Fibroblast of pulmonary artery (primary cell): ENCODE data around the gene AUP1.

Experiments
- DNase-seq: peaks from one replicate; pipeline ENCODE4 v3.0.0-alpha.2; 2010; ENCODE audit warnings: low read depth
- H3K4me3 ChIP-seq: replicated peaks from 2 replicates; pipeline ENCODE4 v1.5.1; 2011; ENCODE audit warnings: low read depth, mild to moderate bottlenecking, control low read depth, low read length, moderate library complexity
- TF ChIP-seq, protein P1 (sequence below): IDR thresholded peaks from 2 replicates; pipeline ENCODE4 v1.5.1; 2011; ENCODE audit warnings: mild to moderate bottlenecking, control low read depth, low read length, inconsistent platforms; ENCODE audit errors: missing control alignments

Gene AUP1

DNA sequence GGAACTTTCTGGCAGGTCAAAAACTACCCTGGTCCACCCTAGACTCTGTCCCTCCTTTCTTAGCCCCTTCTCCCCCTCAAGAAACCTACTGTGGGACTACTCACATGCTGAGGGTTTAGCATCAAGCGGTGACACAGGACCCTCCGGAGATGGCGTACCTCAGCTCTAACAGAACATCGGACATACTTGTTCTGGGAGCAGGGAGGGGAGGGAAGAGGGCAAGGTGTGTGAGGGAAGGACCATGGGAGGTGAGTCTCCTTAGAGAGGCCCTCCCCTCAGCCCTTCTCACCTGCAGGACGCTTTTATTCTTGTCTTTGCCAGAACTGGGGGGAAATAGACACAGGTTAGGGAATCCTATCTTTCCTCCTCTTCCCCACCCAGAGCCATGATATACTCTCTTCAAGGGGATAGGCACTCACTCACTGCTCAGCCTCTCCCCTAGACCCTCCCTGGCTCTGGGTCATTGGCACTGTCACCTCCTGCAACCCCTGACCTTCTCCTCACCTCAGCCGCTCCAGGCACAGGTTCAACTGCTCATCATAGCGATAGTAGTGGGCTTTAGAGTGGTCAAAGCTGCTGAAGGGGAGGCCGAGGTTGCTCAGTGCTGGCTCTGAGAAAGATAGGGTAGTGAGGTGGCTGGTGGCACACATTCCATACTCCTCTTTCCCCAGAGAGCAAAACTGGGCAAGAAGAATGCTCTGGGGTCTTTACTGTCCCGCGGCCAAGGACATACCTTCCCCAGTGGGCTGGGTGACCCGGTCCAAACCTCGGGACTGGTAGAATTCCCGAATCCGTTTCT is 23.9 kb downstream of the AUP1 start:
- TF ChIP-seq, protein P1, sequence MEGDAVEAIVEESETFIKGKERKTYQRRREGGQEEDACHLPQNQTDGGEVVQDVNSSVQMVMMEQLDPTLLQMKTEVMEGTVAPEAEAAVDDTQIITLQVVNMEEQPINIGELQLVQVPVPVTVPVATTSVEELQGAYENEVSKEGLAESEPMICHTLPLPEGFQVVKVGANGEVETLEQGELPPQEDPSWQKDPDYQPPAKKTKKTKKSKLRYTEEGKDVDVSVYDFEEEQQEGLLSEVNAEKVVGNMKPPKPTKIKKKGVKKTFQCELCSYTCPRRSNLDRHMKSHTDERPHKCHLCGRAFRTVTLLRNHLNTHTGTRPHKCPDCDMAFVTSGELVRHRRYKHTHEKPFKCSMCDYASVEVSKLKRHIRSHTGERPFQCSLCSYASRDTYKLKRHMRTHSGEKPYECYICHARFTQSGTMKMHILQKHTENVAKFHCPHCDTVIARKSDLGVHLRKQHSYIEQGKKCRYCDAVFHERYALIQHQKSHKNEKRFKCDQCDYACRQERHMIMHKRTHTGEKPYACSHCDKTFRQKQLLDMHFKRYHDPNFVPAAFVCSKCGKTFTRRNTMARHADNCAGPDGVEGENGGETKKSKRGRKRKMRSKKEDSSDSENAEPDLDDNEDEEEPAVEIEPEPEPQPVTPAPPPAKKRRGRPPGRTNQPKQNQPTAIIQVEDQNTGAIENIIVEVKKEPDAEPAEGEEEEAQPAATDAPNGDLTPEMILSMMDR = no peak

DNA sequence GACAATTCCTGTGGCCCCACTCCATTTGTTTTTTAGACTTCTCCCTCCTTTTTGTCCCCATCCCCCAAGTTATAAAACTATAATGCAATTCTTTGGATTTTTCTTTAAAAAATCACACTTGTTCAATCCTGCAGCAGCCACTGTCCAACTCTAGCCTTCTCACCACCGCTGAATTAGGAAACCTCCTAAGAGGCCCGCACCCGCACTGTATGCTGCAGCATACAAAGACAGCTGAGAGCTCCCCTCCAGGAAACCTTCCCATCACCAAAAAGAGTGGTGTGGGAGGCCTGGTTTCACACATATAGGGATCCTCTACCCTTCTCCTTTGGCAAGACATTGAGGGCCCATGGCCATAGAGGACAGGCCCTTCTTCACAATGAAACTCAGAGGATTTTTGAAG is 24.9 kb downstream of the AUP1 start:
- no peak for DNase-seq
- H3K4me3 ChIP-seq = peak overlapping the region; percentile 62
- TF ChIP-seq, protein P1 = no peak

More for the DNA sequence above, 23.9 kb downstream of the AUP1 start:
- no peak for DNase-seq
- peak overlapping the region; percentile 62 for H3K4me3 ChIP-seq

DNA sequence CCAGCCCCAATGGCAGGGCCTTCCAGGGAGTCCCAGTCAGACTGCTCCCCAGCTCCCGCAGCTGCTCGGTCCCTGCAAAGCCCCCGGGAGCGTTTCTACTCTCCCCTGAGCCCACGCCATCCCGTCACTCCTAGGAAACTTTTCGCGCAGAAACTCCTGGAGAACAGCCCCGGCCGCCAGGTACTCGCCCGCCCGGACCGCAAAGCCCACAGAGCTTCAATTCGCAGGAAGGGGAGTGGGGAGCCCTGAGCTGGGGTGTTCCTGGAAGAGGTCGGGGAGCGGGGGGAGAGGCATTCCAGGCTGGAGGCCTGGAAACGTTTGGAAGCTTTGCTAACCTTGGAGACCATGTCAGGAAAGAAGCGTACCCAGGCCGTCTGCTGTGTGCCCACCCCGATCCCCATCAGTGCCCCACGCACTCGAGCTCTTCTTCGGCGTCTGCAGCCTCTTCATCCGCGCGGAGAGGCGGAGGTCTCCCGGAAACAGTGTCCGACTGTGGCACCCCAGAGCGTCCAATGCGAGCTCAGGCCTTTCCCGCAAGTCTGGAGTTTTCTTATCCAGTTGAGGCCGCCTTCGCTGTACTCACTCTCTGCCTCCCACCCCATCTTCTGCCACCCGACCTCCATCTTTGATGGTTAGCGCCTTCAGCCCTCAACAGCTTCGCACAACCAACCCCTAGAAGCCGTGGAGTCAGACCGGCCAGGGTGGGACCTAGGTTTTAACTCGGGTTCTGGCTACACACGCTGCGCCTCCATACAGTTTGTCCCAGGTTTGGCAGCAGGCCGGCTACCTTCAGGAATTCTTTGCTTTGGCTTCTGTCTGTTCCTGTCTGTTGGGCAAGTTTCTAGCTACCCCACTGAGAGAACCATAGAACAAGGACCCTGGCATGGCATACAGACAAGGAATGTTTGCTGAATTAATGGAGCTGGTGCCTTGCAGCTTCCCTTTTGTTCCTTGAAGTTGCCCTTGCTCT is 25.7 kb downstream of the AUP1 start:
- peak overlapping the region; percentile 62 for H3K4me3 ChIP-seq
- DNase-seq = peak; percentile 35
- TF ChIP-seq, protein P1 = no peak

DNA sequence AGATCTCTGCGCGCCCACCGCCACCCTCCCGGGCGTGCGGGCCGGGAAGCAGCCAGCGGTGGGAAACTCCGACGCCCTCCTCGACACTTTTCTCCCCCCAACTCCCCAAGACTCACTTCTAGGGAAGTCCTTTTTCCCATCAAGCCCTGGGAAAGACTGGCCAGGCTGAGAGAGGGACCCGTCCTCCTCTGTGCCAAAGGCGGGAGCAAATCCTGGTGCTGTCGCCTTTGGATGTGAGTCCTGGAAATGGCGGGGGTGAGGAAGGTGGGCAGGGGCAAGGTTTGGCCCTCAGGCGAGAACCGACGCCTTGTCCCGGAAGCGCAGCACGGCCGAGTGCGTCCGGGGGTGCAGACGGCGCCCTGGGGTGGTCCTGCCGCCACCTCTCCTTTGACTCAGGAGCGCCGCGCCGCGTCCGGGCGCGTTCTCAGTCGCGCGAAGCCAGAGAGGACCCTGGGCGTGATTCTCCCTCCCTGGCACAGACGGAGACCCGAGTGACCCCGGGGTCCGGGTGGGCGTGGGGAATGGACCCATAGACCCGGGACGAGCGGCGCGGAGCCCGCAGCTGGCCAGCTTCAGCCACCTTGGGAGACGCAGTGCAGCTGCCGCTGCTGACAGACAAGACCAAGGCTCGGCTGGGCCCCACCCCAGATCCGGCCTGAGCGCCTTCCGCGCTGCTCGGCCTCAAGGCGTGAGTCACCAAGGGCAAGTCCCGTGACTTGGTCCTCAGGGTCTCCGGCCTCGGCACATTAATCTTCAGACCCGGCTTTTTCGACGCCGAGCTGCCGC is 26.6 kb downstream of the AUP1 start:
- DNase-seq = peak; percentile 89
- peak overlapping the region; percentile 62 for H3K4me3 ChIP-seq
- TF ChIP-seq, protein P1 = peak; percentile 32

DNA sequence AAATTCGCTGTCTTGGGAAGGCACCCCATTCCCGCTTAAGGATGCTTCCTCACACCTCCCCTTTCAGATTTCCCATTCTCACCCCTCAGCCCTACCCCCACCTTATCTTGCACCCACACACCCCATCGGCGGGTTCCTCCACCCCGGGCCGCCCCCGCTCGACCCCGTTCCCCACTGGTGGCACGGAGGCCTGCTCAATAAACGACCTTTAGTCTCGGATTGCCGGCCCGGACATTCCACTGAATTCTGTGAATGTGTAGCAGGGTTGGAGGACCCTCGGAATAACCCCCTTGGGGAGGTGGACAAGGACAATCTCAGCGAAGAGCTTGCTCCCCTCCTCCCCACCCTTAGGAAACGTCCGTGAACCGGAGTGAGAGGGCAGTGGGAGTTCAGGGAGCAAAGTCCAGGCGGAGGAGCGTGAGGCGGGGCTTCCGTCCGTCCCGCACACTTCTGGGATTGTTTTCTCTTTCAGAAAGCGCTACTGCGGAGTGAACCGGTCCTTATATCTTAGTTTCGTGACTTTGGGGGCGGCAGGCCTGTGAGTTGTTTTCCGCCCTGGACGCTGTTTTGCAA is 27.3 kb downstream of the AUP1 start:
- no peak for DNase-seq

More for the DNA sequence above, 27.3 kb downstream of the AUP1 start:
- TF ChIP-seq, protein P1 = no peak
- H3K4me3 ChIP-seq = peak overlapping the region; percentile 62
